WTC11 (cell line): ENCODE results near the gene REPS2. TPM values are rescaled to one million over a fixed set of nuclear protein-coding genes. Genes with fewer than 3 reads are reported as not detected.

ENCODE experiments used
- ATAC-seq: fragments of 200-7000 bp; cut with Tn5 transposase; 2 replicates; pipeline ENCODE4 v1.10.0; 2021; ENCODE audit warnings: mild to moderate bottlenecking, moderate library complexity
- CTCF ChIA-PET: fragments of 300-600 bp; sonication (Branson Sonifier 250); formaldehyde crosslinking; loops from one replicate; lab custom pipeline; 2021; ENCODE audit warnings: antibody characterized with exemption; lab: Charles Lee
- POLR2A ChIA-PET: fragments of 350-600 bp; sonication (Branson Sonifier 250); formaldehyde crosslinking; loops from one replicate; lab custom pipeline; 2021; ENCODE audit warnings: antibody characterized with exemption; lab: Charles Lee
- DNase-seq: peaks from one replicate; pipeline ENCODE4 v3.0.0; 2021; ENCODE audit warnings: low spot score
- H3K27ac Mint-ChIP-seq: 2 replicates; pipeline ENCODE4 v1.8.0; 2021; ENCODE audit warnings: mixed read lengths
- H3K27me3 Mint-ChIP-seq: 2 replicates; pipeline ENCODE4 v1.8.0; 2021; ENCODE audit warnings: low read depth, mild to moderate bottlenecking, moderate library complexity, mixed read lengths
- H3K36me3 Mint-ChIP-seq: 2 replicates; pipeline ENCODE4 v1.8.0; 2021; ENCODE audit warnings: mixed read lengths
- H3K4me1 Mint-ChIP-seq: 2 replicates; pipeline ENCODE4 v1.8.0; 2022; ENCODE audit warnings: mixed read lengths
- H3K4me3 Mint-ChIP-seq: 2 replicates; pipeline ENCODE4 v1.8.0; 2021; ENCODE audit warnings: mild to moderate bottlenecking, moderate library complexity, mixed read lengths
- H3K9me3 Mint-ChIP-seq: 2 replicates; pipeline ENCODE4 v1.8.0; 2021; ENCODE audit warnings: mixed read lengths
- CBFB ChIP-seq: sonication (generic); formaldehyde crosslinking; IDR thresholded peaks from 2 replicates; pipeline ENCODE4 v1.8.1; 2022; ENCODE audit warnings: mild to moderate bottlenecking, low read depth, missing genetic modification reagents
- ELF4 ChIP-seq: sonication (generic); formaldehyde crosslinking; IDR thresholded peaks from 2 replicates; pipeline ENCODE4 v1.8.1; 2022; ENCODE audit warnings: low read depth, mild to moderate bottlenecking, moderate library complexity, missing genetic modification reagents
- ETV6 ChIP-seq: sonication (generic); formaldehyde crosslinking; IDR thresholded peaks from 2 replicates; pipeline ENCODE4 v1.8.1; 2022; ENCODE audit warnings: mild to moderate bottlenecking, missing genetic modification reagents
- FOXP1 ChIP-seq: sonication (generic); formaldehyde crosslinking; IDR thresholded peaks from 2 replicates; pipeline ENCODE4 v1.8.0; 2022; ENCODE audit warnings: missing genetic modification reagents, mild to moderate bottlenecking, moderate library complexity, borderline replicate concordance
- IRF2 ChIP-seq: sonication (generic); formaldehyde crosslinking; IDR thresholded peaks from 2 replicates; pipeline ENCODE4 v1.8.0; 2022; ENCODE audit warnings: low read depth, missing genetic modification reagents, borderline replicate concordance
- NFE2L1 ChIP-seq: sonication (generic); formaldehyde crosslinking; IDR thresholded peaks from 2 replicates; pipeline ENCODE4 v1.8.1; 2023; ENCODE audit warnings: missing genetic modification reagents
- RELA ChIP-seq: sonication (generic); formaldehyde crosslinking; IDR thresholded peaks from 2 replicates; pipeline ENCODE4 v1.8.1; 2022; ENCODE audit warnings: missing genetic modification reagents, mild to moderate bottlenecking, borderline replicate concordance
- ZNF232 ChIP-seq: sonication (generic); formaldehyde crosslinking; IDR thresholded peaks from 2 replicates; pipeline ENCODE4 v1.8.0; 2022; ENCODE audit warnings: mild to moderate bottlenecking, missing genetic modification reagents
- ZNF263 ChIP-seq: sonication (generic); formaldehyde crosslinking; IDR thresholded peaks from 2 replicates; pipeline ENCODE4 v1.8.1; 2022; ENCODE audit warnings: low read depth, mild to moderate bottlenecking, moderate library complexity, missing genetic modification reagents
- ZNF671 ChIP-seq: fragments of 250-450 bp; sonication (Bioruptor Pico); IDR thresholded peaks from 2 replicates; pipeline ENCODE4 v1.8.0; 2021; ENCODE audit warnings: mild to moderate bottlenecking
- total RNA-seq: library from RNA; stranded (reverse); gene quantifications from 3 replicates; pipeline ENCODE4 v1.2.3, GENCODE V29; 2021
- TF ChIP-seq, protein P1 (sequence below): sonication (generic); formaldehyde crosslinking; IDR thresholded peaks from 2 replicates; pipeline ENCODE4 v1.8.0; 2022; ENCODE audit warnings: missing genetic modification reagents
- TF ChIP-seq, protein P2 (sequence below): sonication (generic); formaldehyde crosslinking; IDR thresholded peaks from 2 replicates; pipeline ENCODE4 v1.8.0; 2022; ENCODE audit warnings: mild to moderate bottlenecking, missing genetic modification reagents
- TF ChIP-seq, protein P3 (sequence below): sonication (generic); formaldehyde crosslinking; conservative IDR thresholded peaks from 2 replicates; pipeline ENCODE4 v1.8.1; 2022; ENCODE audit warnings: mild to moderate bottlenecking, missing genetic modification reagents
- TF ChIP-seq, protein P4 (sequence below): fragments of 250-450 bp; sonication (Bioruptor Pico); IDR thresholded peaks from 2 replicates; pipeline ENCODE4 v1.9.0; 2021; ENCODE audit warnings: mild to moderate bottlenecking
- TF ChIP-seq, protein P5 (sequence below): fragments of 200-600 bp; IDR thresholded peaks from 2 replicates; pipeline ENCODE4 v1.8.0; 2022; ENCODE audit warnings: antibody characterized with exemption

Gene REPS2
- total RNA-seq, 1 experiment from 2014 or later: 2.2 TPM

DNA sequence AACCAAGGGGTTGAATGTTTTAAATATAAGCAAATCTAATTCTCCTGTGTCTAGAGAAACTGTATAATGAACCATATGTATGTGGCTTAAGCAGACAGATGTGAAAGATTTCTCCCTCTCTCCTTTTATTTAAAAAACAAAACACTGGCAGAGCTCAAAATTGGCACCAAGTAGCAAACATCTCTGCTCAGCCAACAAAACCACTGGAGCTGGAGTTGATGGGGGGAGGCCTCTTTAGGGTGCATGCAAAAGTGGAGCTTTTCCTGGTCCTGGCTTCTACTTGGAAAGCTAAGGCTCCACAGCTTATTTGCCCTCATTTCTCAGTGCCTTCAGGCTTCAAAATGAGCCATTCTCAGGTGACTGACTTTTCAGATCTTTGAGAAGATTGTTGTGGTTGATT lies 95.6 kb downstream of the REPS2 start:
- Mint-ChIP-seq H3K4me3 (no peak overlapping the region), H3K4me1 (no peaks in the 10 kb centered on the region), H3K9me3 (no peaks in the 10 kb centered on the region), H3K27me3 (no peaks in the 10 kb centered on the region), H3K36me3 (no peaks in the 10 kb centered on the region), H3K27ac (no peak overlapping the region)
- ChIA-PET CTCF (no interaction called here), POLR2A (no interaction called here)
- ATAC-seq: no peak
- TF ChIP-seq, protein P1, sequence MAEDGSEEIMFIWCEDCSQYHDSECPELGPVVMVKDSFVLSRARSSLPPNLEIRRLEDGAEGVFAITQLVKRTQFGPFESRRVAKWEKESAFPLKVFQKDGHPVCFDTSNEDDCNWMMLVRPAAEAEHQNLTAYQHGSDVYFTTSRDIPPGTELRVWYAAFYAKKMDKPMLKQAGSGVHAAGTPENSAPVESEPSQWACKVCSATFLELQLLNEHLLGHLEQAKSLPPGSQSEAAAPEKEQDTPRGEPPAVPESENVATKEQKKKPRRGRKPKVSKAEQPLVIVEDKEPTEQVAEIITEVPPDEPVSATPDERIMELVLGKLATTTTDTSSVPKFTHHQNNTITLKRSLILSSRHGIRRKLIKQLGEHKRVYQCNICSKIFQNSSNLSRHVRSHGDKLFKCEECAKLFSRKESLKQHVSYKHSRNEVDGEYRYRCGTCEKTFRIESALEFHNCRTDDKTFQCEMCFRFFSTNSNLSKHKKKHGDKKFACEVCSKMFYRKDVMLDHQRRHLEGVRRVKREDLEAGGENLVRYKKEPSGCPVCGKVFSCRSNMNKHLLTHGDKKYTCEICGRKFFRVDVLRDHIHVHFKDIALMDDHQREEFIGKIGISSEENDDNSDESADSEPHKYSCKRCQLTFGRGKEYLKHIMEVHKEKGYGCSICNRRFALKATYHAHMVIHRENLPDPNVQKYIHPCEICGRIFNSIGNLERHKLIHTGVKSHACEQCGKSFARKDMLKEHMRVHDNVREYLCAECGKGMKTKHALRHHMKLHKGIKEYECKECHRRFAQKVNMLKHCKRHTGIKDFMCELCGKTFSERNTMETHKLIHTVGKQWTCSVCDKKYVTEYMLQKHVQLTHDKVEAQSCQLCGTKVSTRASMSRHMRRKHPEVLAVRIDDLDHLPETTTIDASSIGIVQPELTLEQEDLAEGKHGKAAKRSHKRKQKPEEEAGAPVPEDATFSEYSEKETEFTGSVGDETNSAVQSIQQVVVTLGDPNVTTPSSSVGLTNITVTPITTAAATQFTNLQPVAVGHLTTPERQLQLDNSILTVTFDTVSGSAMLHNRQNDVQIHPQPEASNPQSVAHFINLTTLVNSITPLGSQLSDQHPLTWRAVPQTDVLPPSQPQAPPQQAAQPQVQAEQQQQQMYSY (CRISPR knock-in tag): no peak
- TF ChIP-seq FOXP1 (CRISPR knock-in tag) (no peak), ETV6 (CRISPR knock-in tag) (no peak), ZNF671 (CRISPR knock-in tag) (no peak), ZNF263 (CRISPR knock-in tag) (no peak), NFE2L1 (CRISPR knock-in tag) (no peak), RELA (no peak), CBFB (no peak), ELF4 (no peak)
- TF ChIP-seq, protein P2, sequence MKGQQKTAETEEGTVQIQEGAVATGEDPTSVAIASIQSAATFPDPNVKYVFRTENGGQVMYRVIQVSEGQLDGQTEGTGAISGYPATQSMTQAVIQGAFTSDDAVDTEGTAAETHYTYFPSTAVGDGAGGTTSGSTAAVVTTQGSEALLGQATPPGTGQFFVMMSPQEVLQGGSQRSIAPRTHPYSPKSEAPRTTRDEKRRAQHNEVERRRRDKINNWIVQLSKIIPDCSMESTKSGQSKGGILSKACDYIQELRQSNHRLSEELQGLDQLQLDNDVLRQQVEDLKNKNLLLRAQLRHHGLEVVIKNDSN (CRISPR knock-in tag): no peak
- TF ChIP-seq, protein P3, sequence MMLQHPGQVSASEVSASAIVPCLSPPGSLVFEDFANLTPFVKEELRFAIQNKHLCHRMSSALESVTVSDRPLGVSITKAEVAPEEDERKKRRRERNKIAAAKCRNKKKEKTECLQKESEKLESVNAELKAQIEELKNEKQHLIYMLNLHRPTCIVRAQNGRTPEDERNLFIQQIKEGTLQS (CRISPR knock-in tag): no peak
- TF ChIP-seq, protein P4, sequence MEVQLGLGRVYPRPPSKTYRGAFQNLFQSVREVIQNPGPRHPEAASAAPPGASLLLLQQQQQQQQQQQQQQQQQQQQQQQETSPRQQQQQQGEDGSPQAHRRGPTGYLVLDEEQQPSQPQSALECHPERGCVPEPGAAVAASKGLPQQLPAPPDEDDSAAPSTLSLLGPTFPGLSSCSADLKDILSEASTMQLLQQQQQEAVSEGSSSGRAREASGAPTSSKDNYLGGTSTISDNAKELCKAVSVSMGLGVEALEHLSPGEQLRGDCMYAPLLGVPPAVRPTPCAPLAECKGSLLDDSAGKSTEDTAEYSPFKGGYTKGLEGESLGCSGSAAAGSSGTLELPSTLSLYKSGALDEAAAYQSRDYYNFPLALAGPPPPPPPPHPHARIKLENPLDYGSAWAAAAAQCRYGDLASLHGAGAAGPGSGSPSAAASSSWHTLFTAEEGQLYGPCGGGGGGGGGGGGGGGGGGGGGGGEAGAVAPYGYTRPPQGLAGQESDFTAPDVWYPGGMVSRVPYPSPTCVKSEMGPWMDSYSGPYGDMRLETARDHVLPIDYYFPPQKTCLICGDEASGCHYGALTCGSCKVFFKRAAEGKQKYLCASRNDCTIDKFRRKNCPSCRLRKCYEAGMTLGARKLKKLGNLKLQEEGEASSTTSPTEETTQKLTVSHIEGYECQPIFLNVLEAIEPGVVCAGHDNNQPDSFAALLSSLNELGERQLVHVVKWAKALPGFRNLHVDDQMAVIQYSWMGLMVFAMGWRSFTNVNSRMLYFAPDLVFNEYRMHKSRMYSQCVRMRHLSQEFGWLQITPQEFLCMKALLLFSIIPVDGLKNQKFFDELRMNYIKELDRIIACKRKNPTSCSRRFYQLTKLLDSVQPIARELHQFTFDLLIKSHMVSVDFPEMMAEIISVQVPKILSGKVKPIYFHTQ (CRISPR knock-in tag): no peak
- TF ChIP-seq, all 79 proteins: peak for 0
- DNase-seq: no peak

DNA sequence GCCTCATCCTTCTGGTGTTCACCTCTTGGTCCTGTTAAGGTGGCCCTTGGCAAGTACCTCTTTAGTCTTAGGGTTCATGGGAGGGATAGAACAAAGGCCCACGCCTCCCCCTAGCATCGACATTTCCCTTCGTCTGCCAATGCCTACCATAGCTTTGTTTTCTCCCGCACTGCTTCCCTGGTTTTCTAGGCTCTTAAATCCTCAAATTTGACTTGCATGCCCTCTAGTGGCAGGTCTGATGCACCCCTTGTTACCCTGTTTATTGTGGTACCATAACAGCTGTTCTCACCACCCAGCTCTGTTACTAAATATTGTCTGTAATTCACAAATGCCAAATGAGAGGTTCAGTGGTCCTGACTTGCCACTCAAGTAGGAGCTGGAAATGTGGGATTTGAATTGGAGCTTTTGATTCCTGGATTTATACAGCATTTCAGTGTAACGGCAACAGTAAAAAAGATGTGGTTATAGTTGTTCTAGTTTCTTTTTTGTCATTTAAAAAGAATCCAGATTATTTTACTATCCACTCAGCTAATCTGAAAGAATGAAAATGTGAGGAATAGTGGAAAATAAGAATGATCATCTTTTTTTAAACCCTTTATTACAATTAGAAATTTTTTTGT lies 100.1 kb downstream of the REPS2 start:
- H3K27me3 Mint-ChIP-seq: no peaks in the 10 kb centered on the region
- ChIA-PET POLR2A (interaction anchor here (0.6 kb wide), 1 partner anchor 199 kb away, joined by 3 read pairs; no protein-coding TSS in a partner anchor), CTCF (interaction anchor here (0.6 to 3.7 kb wide), 39 partner anchors 8 to 1115 kb away, joined by 3 to 71 read pairs (median 4); partner anchors contain the start of genes RBBP7 and REPS2)
- DNase-seq: peak; percentile 59
- H3K4me1 Mint-ChIP-seq: no peaks in the 10 kb centered on the region
- no peaks in the 10 kb centered on the region for H3K36me3 Mint-ChIP-seq
- no peaks in the 10 kb centered on the region for H3K9me3 Mint-ChIP-seq
- peak; percentile 79 for ATAC-seq
- no peak overlapping the region for H3K4me3 Mint-ChIP-seq
- TF ChIP-seq, protein P1 (CRISPR knock-in tag): 0 out of 2 replicates have a peak, but pooled peaks have one; percentile 11
- TF ChIP-seq, protein P5, sequence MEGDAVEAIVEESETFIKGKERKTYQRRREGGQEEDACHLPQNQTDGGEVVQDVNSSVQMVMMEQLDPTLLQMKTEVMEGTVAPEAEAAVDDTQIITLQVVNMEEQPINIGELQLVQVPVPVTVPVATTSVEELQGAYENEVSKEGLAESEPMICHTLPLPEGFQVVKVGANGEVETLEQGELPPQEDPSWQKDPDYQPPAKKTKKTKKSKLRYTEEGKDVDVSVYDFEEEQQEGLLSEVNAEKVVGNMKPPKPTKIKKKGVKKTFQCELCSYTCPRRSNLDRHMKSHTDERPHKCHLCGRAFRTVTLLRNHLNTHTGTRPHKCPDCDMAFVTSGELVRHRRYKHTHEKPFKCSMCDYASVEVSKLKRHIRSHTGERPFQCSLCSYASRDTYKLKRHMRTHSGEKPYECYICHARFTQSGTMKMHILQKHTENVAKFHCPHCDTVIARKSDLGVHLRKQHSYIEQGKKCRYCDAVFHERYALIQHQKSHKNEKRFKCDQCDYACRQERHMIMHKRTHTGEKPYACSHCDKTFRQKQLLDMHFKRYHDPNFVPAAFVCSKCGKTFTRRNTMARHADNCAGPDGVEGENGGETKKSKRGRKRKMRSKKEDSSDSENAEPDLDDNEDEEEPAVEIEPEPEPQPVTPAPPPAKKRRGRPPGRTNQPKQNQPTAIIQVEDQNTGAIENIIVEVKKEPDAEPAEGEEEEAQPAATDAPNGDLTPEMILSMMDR: peak; percentile 27; the same call in 1 of the 2 replicates
- TF ChIP-seq IRF2 (CRISPR knock-in tag) (no peak), ZNF232 (CRISPR knock-in tag) (no peak)
- no peak overlapping the region for H3K27ac Mint-ChIP-seq
